HCT116 (cell line): Measurements from ENCODE around the gene SKAP1.

Experiments used
- RAD21 ChIP-seq: IDR thresholded peaks from 2 replicates; pipeline ENCODE4 v1.6.1; 2012; ENCODE audit warnings: low read depth, mild to moderate bottlenecking
- TCF7L2 ChIP-seq: IDR thresholded peaks from 2 replicates; pipeline ENCODE4 v1.7.0; 2011; ENCODE audit warnings: borderline replicate concordance, inconsistent platforms; ENCODE audit not compliant: insufficient read depth, insufficient read length; ENCODE audit errors: extremely low read depth

- no peak for TF ChIP-seq RAD21
- TF ChIP-seq TCF7L2 = no peak
Observed at GRCh38 chr17:48426761-48427500, 3.1 kb downstream of the SKAP1 start.
